Measurements from ENCODE around the gene CCDC88C.
"Not testable (repeated sequence)": the region's sequence is repeated elsewhere in the genome, so short reads cannot be mapped to it uniquely, and the experiment has no call there.

The CCDC88C gene

GRCh38 chr14:91283666-91284065 is 134.0 kb downstream of the CCDC88C start:
- DNase-seq = no peak

GRCh38 chr14:91282954-91283645 is 134.5 kb downstream of the CCDC88C start:
- no peak for DNase-seq

- DNase-seq = no peak
Observed at GRCh38 chr14:91281346-91281745, 136.3 kb downstream of the CCDC88C start.

- no peak for DNase-seq
Observed at GRCh38 chr14:91280129-91280528, 137.5 kb downstream of the CCDC88C start.

GRCh38 chr14:91279354-91279753 is 138.3 kb downstream of the CCDC88C start:
- no peak for DNase-seq

GRCh38 chr14:91278383-91278715 is 139.3 kb downstream of the CCDC88C start:
- no peak for DNase-seq

GRCh38 chr14:91277546-91278382 is 139.9 kb downstream of the CCDC88C start:
- no peak for DNase-seq

GRCh38 chr14:91274796-91275195 is 142.8 kb downstream of the CCDC88C start:
- DNase-seq = no peak

GRCh38 chr14:91273885-91274273 is 143.7 kb downstream of the CCDC88C start:
- no peak for DNase-seq

GRCh38 chr14:91273273-91273884 is 144.2 kb downstream of the CCDC88C start:
- DNase-seq = no peak

- no peak for DNase-seq
Observed at GRCh38 chr14:91272341-91273272, 145.0 kb downstream of the CCDC88C start.

GRCh38 chr14:91271639-91272038 is 146.0 kb downstream of the CCDC88C start:
- no peak for DNase-seq

GRCh38 chr14:91270619-91271018 is 147.0 kb downstream of the CCDC88C start:
- no peak for DNase-seq

GRCh38 chr14:91270188-91270587 is 147.4 kb downstream of the CCDC88C start:
- DNase-seq = no peak

GRCh38 chr14:91269076-91269991 is 148.3 kb downstream of the CCDC88C start:
- no peak for DNase-seq

- DNase-seq = no peak
Observed at GRCh38 chr14:91267965-91268437, 149.6 kb downstream of the CCDC88C start.

GRCh38 chr14:91266276-91266675 is 151.3 kb downstream of the CCDC88C start:
- DNase-seq = not testable (repeated sequence)

GRCh38 chr14:91265404-91265803 is 152.2 kb downstream of the CCDC88C start:
- DNase-seq = no peak

GRCh38 chr14:91264151-91265150 is 153.2 kb downstream of the CCDC88C start:
- no peak for DNase-seq

- DNase-seq = no peak
Observed at GRCh38 chr14:91263329-91263728, 154.3 kb downstream of the CCDC88C start.

Data from activated CD4-positive, CD25-positive, alpha-beta regulatory T cell (primary cell).